Measurements from ENCODE around the gene NRGN.

Gene NRGN

DNA sequence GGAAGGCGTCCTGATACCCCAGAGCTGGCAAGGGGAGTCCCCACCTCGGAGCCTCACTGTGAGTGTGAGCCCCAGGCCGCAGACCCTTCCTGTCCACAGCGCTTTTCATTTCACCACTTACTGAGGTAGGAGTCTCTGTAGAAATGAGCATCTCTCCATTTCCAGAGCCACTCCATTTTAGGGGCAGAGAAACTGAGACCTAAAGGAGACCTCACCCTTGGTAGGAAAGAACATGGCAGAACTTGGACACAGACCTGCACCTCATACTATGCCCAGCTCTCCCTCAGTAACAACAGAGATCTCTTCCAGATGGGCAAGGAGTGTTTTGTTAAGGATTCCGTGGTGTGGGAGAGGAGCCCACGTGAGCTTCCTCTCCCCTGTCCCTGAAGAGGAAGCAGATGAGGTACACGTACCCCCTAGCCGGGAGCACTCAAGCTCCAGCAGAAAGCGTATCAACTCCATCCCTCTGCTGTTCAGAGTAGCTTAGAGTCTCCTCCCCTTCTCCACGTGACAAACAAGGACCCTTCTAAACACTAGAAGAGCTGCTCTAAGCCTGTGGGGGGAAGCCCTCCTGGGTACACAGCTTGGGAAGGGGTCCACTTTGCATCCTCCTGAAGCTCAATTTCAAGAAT, 12.8 kb downstream of the NRGN start:
- no peak for TF ChIP-seq TAF1 (IDR thresholded peaks at IDR 0.05; ENCODE audit: borderline replicate concordance, insufficient read depth, low read length)
- TF ChIP-seq, protein P1, sequence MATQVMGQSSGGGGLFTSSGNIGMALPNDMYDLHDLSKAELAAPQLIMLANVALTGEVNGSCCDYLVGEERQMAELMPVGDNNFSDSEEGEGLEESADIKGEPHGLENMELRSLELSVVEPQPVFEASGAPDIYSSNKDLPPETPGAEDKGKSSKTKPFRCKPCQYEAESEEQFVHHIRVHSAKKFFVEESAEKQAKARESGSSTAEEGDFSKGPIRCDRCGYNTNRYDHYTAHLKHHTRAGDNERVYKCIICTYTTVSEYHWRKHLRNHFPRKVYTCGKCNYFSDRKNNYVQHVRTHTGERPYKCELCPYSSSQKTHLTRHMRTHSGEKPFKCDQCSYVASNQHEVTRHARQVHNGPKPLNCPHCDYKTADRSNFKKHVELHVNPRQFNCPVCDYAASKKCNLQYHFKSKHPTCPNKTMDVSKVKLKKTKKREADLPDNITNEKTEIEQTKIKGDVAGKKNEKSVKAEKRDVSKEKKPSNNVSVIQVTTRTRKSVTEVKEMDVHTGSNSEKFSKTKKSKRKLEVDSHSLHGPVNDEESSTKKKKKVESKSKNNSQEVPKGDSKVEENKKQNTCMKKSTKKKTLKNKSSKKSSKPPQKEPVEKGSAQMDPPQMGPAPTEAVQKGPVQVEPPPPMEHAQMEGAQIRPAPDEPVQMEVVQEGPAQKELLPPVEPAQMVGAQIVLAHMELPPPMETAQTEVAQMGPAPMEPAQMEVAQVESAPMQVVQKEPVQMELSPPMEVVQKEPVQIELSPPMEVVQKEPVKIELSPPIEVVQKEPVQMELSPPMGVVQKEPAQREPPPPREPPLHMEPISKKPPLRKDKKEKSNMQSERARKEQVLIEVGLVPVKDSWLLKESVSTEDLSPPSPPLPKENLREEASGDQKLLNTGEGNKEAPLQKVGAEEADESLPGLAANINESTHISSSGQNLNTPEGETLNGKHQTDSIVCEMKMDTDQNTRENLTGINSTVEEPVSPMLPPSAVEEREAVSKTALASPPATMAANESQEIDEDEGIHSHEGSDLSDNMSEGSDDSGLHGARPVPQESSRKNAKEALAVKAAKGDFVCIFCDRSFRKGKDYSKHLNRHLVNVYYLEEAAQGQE (IDR thresholded peaks at IDR 0.05; ENCODE audit: insufficient read depth in 1 of 2, low read depth in 2 of 2, low read length in 2 of 2): no peak
- TF ChIP-seq SIN3A (IDR thresholded peaks at IDR 0.05; ENCODE audit: borderline replicate concordance, insufficient read depth, low read length): no peak
- TF ChIP-seq FOXP2 (optimal IDR thresholded peaks at IDR 0.05; ENCODE audit: borderline replicate concordance, extremely low read depth, extremely low read length, insufficient read depth): no peak
- no peak for TF ChIP-seq POLR2AphosphoS5 (IDR thresholded peaks at IDR 0.05; ENCODE audit: low read depth, low read length)

DNA sequence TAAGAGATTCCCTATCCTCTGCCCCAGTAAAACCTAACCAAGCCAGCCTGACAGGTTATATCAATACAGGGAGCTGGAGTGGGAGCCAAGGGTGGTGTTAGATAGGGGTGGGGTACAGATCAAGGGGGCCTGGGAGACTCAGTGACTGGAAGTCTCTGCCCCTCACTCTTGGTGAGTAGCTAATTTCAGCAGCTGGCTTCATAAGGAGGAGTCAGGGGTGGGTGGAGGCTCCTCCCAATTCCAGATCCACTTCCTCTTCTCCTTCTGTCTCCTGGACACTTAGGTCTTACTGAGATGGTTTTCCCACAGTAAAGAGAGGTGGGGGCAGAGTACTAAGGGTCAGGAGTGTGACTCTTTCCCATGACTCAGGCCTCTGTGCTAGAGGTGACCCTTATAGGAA, 13.5 kb downstream of the NRGN start:
- no peak for TF ChIP-seq FOXP2 (optimal IDR thresholded peaks at IDR 0.05; ENCODE audit: borderline replicate concordance, extremely low read depth, extremely low read length, insufficient read depth)
- TF ChIP-seq TAF1 (IDR thresholded peaks at IDR 0.05; ENCODE audit: borderline replicate concordance, insufficient read depth, low read length): no peak
- no peak for TF ChIP-seq POLR2AphosphoS5 (IDR thresholded peaks at IDR 0.05; ENCODE audit: low read depth, low read length)
- no peak for TF ChIP-seq SIN3A (IDR thresholded peaks at IDR 0.05; ENCODE audit: borderline replicate concordance, insufficient read depth, low read length)
- TF ChIP-seq, protein P1 (IDR thresholded peaks at IDR 0.05; ENCODE audit: insufficient read depth in 1 of 2, low read depth in 2 of 2, low read length in 2 of 2): no peak

DNA sequence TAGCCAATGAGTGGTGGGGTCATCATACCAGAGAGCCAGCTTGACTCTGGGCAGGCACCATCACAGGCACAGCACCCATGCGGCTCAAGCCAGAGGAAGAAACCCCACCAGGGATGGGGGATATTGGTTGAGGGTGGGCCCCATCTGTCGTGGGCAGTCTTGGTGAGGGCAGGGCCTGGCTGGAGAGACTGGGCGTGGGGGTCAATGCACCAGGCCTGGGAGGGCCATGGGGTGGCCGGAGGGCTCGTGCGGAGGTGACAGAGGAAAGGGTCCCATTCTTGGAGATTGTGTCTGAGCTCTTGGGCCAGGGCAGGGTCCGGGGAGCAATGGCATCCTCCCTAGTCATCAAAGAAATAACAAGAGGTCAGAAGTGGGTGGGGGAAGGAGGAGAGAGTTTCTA, 13.9 kb downstream of the NRGN start:
- TF ChIP-seq SIN3A (IDR thresholded peaks at IDR 0.05; ENCODE audit: borderline replicate concordance, insufficient read depth, low read length) (no peak), TAF1 (IDR thresholded peaks at IDR 0.05; ENCODE audit: borderline replicate concordance, insufficient read depth, low read length) (no peak), POLR2AphosphoS5 (IDR thresholded peaks at IDR 0.05; ENCODE audit: low read depth, low read length) (no peak), FOXP2 (optimal IDR thresholded peaks at IDR 0.05; ENCODE audit: borderline replicate concordance, extremely low read depth, extremely low read length, insufficient read depth) (no peak)

DNA sequence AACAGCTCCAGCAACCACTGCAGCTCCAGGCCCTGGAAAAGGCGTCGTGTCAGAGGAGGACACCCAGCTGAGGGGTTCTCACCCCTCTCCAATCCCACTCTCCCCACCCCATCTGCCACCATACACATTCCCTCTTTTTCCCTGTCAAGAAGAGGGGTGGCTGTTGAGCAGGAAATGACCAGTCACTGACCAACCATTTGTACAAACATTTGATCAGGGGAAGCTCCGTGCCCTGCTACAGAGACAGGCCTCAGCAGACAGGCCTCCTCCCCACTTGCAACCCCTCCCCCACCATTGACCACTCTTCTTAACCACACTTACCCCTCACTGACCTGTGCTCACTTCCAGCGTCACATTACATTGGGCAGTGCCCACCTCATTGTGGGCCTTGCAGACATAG, 14.6 kb downstream of the NRGN start:
- TF ChIP-seq SIN3A (IDR thresholded peaks at IDR 0.05; ENCODE audit: borderline replicate concordance, insufficient read depth, low read length) (no peak), FOXP2 (optimal IDR thresholded peaks at IDR 0.05; ENCODE audit: borderline replicate concordance, extremely low read depth, extremely low read length, insufficient read depth) (no peak), TAF1 (IDR thresholded peaks at IDR 0.05; ENCODE audit: borderline replicate concordance, insufficient read depth, low read length) (no peak), POLR2AphosphoS5 (IDR thresholded peaks at IDR 0.05; ENCODE audit: low read depth, low read length) (no peak)
- TF ChIP-seq, protein P1 (IDR thresholded peaks at IDR 0.05; ENCODE audit: insufficient read depth in 1 of 2, low read depth in 2 of 2, low read length in 2 of 2): no peak

DNA sequence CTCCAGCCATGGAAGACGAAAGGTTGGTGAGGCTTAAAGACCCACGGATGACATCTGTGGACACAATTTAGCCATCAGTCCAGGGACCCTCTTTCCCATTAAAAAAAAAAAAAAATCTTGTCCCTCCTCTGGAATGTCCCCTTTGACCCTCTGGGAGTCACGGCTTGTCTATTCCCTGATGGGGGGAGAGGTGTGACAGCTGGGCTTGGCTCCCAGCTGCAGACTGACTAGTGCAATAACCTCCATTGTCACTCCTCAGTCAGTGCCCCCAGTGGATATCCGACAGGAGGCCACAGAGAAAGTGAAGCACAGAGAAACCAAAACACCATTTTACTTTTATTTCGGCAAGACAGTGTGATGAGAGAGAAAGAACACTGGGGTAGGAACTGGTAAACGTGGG, 15.0 kb downstream of the NRGN start:
- TF ChIP-seq, protein P1 (IDR thresholded peaks at IDR 0.05; ENCODE audit: insufficient read depth in 1 of 2, low read depth in 2 of 2, low read length in 2 of 2): no peak
- TF ChIP-seq SIN3A (IDR thresholded peaks at IDR 0.05; ENCODE audit: borderline replicate concordance, insufficient read depth, low read length) (no peak), TAF1 (IDR thresholded peaks at IDR 0.05; ENCODE audit: borderline replicate concordance, insufficient read depth, low read length) (no peak), POLR2AphosphoS5 (IDR thresholded peaks at IDR 0.05; ENCODE audit: low read depth, low read length) (no peak), FOXP2 (optimal IDR thresholded peaks at IDR 0.05; ENCODE audit: borderline replicate concordance, extremely low read depth, extremely low read length, insufficient read depth) (no peak)
